Measurements from ENCODE around the gene LRRN4CL.

DNA sequence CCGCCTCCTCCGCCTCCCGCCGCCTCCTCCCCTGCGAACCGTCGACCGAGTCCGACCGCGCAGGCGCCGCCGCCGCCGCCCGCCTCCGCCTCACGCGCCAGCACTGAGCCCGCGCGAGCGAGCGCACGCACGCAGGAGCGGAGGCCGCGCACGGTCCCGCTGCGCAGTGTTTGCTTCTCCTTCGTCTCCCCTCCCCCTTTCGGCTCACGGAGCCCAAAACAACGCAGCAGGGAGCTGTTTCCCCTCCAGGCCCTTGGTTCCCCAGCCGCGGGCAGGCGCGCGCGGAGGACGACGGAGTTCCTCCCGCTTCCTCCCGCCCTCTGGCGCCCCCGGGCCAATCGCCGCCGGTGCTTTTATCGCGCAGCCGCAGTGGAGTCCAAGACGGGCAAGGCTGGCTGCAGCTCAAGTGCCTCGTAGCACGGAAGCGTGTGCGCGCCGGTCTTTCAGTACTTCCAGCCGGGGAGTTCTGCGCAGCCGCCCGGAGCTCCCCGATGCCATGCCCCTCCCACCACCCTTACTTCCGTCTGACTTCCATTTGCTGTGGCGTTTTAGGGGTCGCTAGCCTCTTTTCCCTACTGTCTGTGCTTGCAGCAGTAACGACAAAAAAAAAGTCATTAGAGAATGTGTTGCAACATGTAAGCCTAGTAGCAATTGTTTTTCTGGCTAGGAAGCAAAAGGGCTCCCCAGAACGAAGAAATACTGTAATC is 38.0 kb upstream of the LRRN4CL start, which contains the start of gene HNRNPUL2:
- TF ChIP-seq, protein P1, sequence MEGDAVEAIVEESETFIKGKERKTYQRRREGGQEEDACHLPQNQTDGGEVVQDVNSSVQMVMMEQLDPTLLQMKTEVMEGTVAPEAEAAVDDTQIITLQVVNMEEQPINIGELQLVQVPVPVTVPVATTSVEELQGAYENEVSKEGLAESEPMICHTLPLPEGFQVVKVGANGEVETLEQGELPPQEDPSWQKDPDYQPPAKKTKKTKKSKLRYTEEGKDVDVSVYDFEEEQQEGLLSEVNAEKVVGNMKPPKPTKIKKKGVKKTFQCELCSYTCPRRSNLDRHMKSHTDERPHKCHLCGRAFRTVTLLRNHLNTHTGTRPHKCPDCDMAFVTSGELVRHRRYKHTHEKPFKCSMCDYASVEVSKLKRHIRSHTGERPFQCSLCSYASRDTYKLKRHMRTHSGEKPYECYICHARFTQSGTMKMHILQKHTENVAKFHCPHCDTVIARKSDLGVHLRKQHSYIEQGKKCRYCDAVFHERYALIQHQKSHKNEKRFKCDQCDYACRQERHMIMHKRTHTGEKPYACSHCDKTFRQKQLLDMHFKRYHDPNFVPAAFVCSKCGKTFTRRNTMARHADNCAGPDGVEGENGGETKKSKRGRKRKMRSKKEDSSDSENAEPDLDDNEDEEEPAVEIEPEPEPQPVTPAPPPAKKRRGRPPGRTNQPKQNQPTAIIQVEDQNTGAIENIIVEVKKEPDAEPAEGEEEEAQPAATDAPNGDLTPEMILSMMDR (conservative IDR thresholded peaks at IDR 0.05 in 1 of 2, IDR thresholded peaks at IDR 0.05 in 1 of 2; ENCODE audit: low read depth in 1 of 2, low read length in 2 of 2) = peak in 1 of 2 donors; percentile 10
- TF ChIP-seq EZH2 (IDR thresholded peaks at IDR 0.05; ENCODE audit: low read length, missing control alignments) = no peak
